ES-I3 (cell line): ENCODE measurements around the gene RAPGEF1.

Experiments
- H3K36me3 ChIP-seq: 2 replicates; pipeline ENCODE4 v1.6.1; 2013; ENCODE audit warnings: mild to moderate bottlenecking, low read length, control low read depth, moderate library complexity; ENCODE audit not compliant: insufficient read depth
- H3K4me1 ChIP-seq: 2 replicates; pipeline ENCODE4 v1.6.1; 2013; ENCODE audit warnings: mild to moderate bottlenecking, control low read depth, low read length; ENCODE audit not compliant: insufficient read depth
- H3K9ac ChIP-seq: 2 replicates; pipeline ENCODE4 v1.6.1; 2013; ENCODE audit warnings: low read depth, mild to moderate bottlenecking, low read length, moderate library complexity
- H3K9me3 ChIP-seq: 2 replicates; pipeline ENCODE4 v1.6.1; 2013; ENCODE audit warnings: mild to moderate bottlenecking, low read length, moderate library complexity; ENCODE audit not compliant: control insufficient read depth, insufficient read depth

RAPGEF1 gene

DNA sequence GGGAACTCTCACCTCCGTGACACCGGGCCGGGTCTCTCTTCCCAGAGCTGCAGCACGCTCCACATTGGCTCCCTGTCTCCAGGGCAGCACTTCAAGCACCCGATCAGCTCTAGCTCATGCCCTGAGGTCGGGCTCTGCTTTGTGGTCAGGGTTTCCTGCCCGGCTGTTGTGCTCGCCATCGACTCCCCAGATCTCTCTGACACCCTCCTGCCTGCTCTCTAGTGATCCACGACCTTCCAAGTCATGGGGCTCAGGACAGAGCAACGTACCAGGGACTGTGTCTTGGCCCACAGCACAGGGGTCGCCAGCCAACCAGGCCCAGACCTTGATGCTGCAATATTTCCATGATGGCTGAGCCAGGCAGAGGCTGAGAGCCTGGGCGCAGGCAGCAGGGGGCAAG, 149.4 kb downstream of the RAPGEF1 start:
- Histone ChIP-seq H3K4me1 (no peaks in the 10 kb centered on the region), H3K36me3 (peaks cover 7% of the 10 kb centered on the region; the same call in 1 of the 2 replicates), H3K9me3 (no peaks in the 10 kb centered on the region), H3K9ac (no peak overlapping the region)

- Histone ChIP-seq H3K36me3 (peaks cover 7% of the 10 kb centered on the region; the same call in 1 of the 2 replicates), H3K9ac (no peak overlapping the region), H3K9me3 (no peaks in the 10 kb centered on the region), H3K4me1 (no peaks in the 10 kb centered on the region)
Observed at GRCh38 chr9:131589993-131590392, 149.9 kb downstream of the RAPGEF1 start.

- H3K9me3 ChIP-seq, result no peaks in the 10 kb centered on the region
- peaks cover 7% of the 10 kb centered on the region; the same call in 1 of the 2 replicates for H3K36me3 ChIP-seq
- H3K4me1 ChIP-seq, result no peaks in the 10 kb centered on the region
- H3K9ac ChIP-seq, result no peak overlapping the region
Observed at GRCh38 chr9:131589124-131589711, 150.7 kb downstream of the RAPGEF1 start.

GRCh38 chr9:131588396-131588795, 151.5 kb downstream of the RAPGEF1 start:
- no peak overlapping the region for H3K9ac ChIP-seq
- H3K4me1 ChIP-seq, result no peaks in the 10 kb centered on the region
- H3K9me3 ChIP-seq, result no peaks in the 10 kb centered on the region
- peaks cover 4% of the 10 kb centered on the region; the same call in 1 of the 2 replicates for H3K36me3 ChIP-seq

- H3K36me3 ChIP-seq, result peaks cover 4% of the 10 kb centered on the region; the same call in 1 of the 2 replicates
- H3K4me1 ChIP-seq, result no peaks in the 10 kb centered on the region
- H3K9ac ChIP-seq, result no peak overlapping the region
- no peaks in the 10 kb centered on the region for H3K9me3 ChIP-seq
Observed at GRCh38 chr9:131587906-131588305, 152.0 kb downstream of the RAPGEF1 start.

DNA sequence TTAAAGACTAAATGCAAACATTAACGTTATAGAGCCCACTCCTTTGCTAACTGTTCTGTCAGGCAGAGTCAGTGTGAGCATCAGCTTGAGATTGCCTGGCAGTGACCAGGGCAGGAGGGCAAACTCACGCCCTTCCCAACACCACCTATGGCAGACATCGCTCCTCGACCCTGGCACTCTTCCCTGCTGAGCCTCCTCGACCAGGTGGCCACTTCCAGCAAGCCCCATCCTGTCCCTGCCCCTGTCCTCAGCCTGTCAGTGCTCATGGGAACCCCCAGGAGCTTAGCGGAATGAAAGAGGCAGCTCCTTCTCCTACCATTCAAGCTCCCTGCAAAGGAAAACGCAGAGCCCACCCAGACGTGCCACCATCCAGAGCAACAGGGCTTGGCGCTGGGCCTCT, 152.5 kb downstream of the RAPGEF1 start:
- Histone ChIP-seq H3K9me3 (no peaks in the 10 kb centered on the region), H3K9ac (no peak overlapping the region), H3K36me3 (peaks cover 9% of the 10 kb centered on the region; the same call in 1 of the 2 replicates), H3K4me1 (no peaks in the 10 kb centered on the region)

DNA sequence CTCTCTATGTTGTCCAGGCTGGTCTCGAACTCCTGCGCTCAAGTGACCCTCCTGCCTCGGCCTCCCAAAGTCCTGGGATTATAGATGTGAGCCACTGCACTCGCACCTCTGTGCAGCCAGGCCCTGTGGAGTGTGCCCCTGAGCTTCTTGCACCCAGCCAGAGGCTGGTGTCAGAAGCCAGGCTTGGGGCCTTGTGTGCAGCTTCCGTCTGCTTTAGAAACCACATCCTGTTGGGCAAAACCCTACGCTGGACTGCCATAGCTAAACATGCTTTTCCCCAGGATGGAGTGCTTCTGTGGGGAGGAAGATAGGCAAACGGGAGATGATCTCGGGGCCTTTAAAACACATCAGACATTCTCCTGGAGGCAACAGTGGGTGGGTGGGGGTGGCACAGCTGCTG, 154.5 kb downstream of the RAPGEF1 start:
- no peaks in the 10 kb centered on the region for H3K4me1 ChIP-seq
- no peaks in the 10 kb centered on the region for H3K9me3 ChIP-seq
- H3K36me3 ChIP-seq, result peaks cover 5% of the 10 kb centered on the region
- H3K9ac ChIP-seq, result no peak overlapping the region

DNA sequence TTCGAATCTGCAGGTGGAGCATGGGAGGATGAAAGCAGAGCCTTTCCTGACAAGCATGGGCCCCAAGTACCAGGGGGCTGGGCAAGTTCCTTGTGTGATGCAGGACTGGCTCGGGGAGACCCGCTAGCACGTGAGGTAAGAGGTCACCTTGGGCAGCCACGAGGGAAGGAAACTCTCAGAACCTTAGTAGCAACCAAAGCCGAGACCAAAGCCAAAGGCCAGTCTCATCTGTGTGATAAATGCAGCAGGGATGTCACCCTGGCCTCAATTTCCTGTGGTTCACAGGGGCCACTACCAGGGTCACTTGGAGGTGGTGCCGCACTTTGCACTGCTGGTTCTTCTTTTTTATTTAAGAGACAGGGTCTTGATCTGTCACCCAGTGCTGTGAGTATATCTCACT, 155.0 kb downstream of the RAPGEF1 start:
- Histone ChIP-seq H3K36me3 (peaks cover 5% of the 10 kb centered on the region), H3K9me3 (no peaks in the 10 kb centered on the region), H3K9ac (no peak overlapping the region), H3K4me1 (no peaks in the 10 kb centered on the region)

DNA sequence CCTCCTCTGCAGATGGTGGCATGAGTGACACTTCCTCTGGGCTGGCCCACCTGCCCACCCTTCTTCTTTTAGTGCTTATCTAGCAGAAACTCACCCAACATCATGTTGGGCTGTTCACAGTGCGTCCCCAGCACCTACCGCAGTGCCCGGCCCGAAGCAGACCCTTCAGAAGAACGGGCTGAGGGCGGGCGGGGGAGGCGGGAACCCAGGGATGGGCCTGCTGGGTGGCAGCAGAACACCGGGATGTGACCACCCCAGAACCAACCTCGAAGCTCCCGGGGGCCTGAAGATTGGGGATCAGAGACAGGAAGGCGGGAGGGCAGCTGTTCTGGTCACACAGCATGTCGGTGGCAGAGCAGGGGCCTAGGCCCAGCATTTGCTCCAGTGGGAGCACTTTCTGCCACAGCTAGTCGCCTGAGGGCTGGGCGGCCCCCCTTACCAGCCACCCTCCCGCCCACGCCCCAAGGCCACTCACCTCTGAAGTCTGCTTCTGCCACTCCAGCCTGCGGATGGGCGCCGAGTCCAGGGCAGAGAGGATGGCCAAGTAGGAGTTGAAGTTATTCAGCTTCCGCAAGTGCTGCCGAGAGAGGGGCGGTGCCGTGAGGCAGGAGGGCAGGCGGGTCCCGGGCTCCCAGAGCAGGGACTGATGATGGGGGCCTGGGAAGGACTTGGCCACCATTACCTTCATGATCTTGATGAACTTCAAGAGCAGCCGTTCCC, 155.9 kb downstream of the RAPGEF1 start:
- H3K9me3 ChIP-seq, result no peaks in the 10 kb centered on the region

DNA sequence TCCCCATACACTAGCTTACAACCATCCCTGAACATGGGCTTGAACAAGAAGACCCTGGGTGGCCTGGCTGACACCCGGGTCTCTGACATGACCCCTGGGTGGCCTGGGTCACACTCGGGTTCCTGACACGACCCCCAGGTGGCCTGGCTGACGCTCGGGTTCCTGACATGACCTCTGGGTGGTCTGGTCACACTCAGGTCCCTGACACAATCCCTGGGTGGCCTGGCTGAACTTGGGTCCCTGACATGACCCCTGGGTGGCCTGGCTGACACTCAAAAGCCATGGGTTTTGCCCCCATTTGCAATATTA, 156.6 kb downstream of the RAPGEF1 start:
- no peaks in the 10 kb centered on the region for H3K4me1 ChIP-seq
- H3K9me3 ChIP-seq, result no peaks in the 10 kb centered on the region
- H3K36me3 ChIP-seq, result peaks cover 10% of the 10 kb centered on the region
- no peak overlapping the region for H3K9ac ChIP-seq

More for the DNA sequence above, 155.9 kb downstream of the RAPGEF1 start:
- H3K9ac ChIP-seq, result no peak overlapping the region
- H3K36me3 ChIP-seq, result peaks cover 10% of the 10 kb centered on the region
- H3K4me1 ChIP-seq, result no peaks in the 10 kb centered on the region

GRCh38 chr9:131582466-131583336, 157.2 kb downstream of the RAPGEF1 start:
- no peaks in the 10 kb centered on the region for H3K9me3 ChIP-seq
- H3K4me1 ChIP-seq, result no peaks in the 10 kb centered on the region
- peaks cover 10% of the 10 kb centered on the region for H3K36me3 ChIP-seq
- no peak overlapping the region for H3K9ac ChIP-seq

- H3K9ac ChIP-seq, result no peak overlapping the region
- peaks cover 10% of the 10 kb centered on the region for H3K36me3 ChIP-seq
- no peaks in the 10 kb centered on the region for H3K9me3 ChIP-seq
- no peaks in the 10 kb centered on the region for H3K4me1 ChIP-seq
Observed at GRCh38 chr9:131582056-131582455, 157.8 kb downstream of the RAPGEF1 start.

DNA sequence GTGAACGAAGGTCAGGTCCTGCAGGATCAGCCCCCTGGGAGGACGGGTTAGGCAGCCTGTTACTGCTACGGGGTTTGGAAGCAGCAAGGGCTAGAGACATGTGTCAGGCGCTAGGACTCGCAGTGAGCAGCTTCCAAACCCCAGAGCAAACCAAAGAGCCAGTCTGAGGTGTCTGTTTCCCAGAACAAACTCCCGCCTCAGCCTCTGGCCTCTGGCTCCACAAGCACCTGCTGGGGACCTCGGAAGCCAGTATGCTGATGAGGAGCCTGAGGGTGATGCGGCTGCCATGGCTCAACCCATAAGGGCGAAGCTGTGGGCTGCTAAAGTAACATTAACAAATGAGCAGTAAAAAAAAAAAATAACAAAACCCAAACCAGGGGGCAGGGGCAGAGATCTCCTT, 159.5 kb downstream of the RAPGEF1 start:
- Histone ChIP-seq H3K4me1 (no peaks in the 10 kb centered on the region), H3K9me3 (no peaks in the 10 kb centered on the region), H3K9ac (no peak overlapping the region), H3K36me3 (peaks cover 10% of the 10 kb centered on the region)

DNA sequence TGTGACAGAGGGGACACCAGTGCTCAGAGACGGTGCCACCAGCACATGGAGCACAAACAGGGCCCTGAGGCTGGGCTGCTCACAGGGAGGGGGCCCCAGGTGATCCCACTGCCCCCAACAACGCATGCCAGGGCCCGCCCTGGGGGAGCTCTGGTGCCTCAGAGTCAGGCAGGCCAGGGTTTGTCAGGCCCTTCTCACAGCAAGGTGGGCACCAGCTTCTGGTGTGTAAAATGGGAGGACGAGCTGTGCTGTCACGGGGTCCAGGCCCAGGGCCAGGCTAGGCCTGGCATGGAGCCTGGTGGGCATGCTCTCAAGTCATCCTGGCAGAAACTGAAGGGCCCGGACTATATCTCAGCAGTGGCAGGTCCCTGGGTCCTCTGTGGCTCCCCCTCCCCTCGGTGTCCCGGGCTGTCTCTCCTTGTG, 160.1 kb downstream of the RAPGEF1 start:
- Histone ChIP-seq H3K9ac (no peak overlapping the region), H3K4me1 (no peaks in the 10 kb centered on the region), H3K9me3 (no peaks in the 10 kb centered on the region), H3K36me3 (peaks cover 10% of the 10 kb centered on the region)
